Measurements from ENCODE around the gene SDF4.

GRCh38 chr1:1243266-1243660 is 11.5 kb upstream of the SDF4 start:
- TF ChIP-seq CTCF (IDR thresholded peaks at IDR 0.05) (no peak), POLR2A (IDR thresholded peaks at IDR 0.05) (no peak)
